ENCODE data around the gene TSPAN10. TPM values are rescaled to one million over a fixed set of nuclear protein-coding genes. Genes with fewer than 3 reads are reported as not detected.
A peak's percentile ranks its signal among the peaks of the same experiment; 100 is the strongest.

TSPAN10 gene
- total and polyA plus RNA-seq, 11 donors: 0.07 to 0.46 (median 0.38) TPM; not detected in 5

GRCh38 chr17:81683584-81684441 is 46.8 kb downstream of the TSPAN10 start, which contains the start of the genes ARL16 and HGS:
ARL16 (minus strand) TSS chr17:81683797; CDS start chr17:81683753, 44 bp downstream.
HGS (plus strand) TSS chr17:81684011; CDS start chr17:81684067, 56 bp downstream.
- Histone ChIP-seq H3K4me1 (peaks cover 5 to 45% (median 26%) of the 10 kb centered on the region in 12 donors), H3K27me3 (no peaks in the 10 kb centered on the region), H3K9me3 (no peaks in the 10 kb centered on the region), H3K4me3 (peak within 1 kb of the TSS; percentile 85 to 100 (median 92)), H3K36me3 (peaks cover 0 to 54% (median 33%) of the 10 kb centered on the region in 9 donors), H3K27ac (peak within 1 kb of the TSS; percentile 35 to 91 (median 85))
- peak; percentile 97 to 99 (median 98) for DNase-seq
- ATAC-seq: peak; percentile 99
- WGBS, 4 donors: 0 to 1% (median 1%) methylated on average over 30 to 112 of the region's 112 CpGs
- peak in 1 of 2 donors; percentile 81 for TF ChIP-seq POLR2A (IDR thresholded peaks at IDR 0.05)
- TF ChIP-seq CTCF (IDR thresholded peaks at IDR 0.05): no peak
- intact Hi-C loops (cut with DNase I): loop anchor here in 1 of 10 donors (2.0 kb wide), 1 partner anchor 17 kb away; the partner anchor contains the start of genes CCDC137 and OXLD1

GRCh38 chr17:81684442-81684911 is 47.5 kb downstream of the TSPAN10 start:
- Histone ChIP-seq H3K9me3 (no peaks in the 10 kb centered on the region), H3K36me3 (peaks cover 0 to 61% (median 39%) of the 10 kb centered on the region in 9 donors), H3K4me3 (peak overlapping the region; percentile 85 to 100 (median 92)), H3K4me1 (peaks cover 5 to 45% (median 26%) of the 10 kb centered on the region in 12 donors), H3K27ac (peak overlapping the region; percentile 35 to 91 (median 84)), H3K27me3 (no peaks in the 10 kb centered on the region)
- intact Hi-C loops (cut with DNase I): no loop called here
- peak in 1 of 5 donors; percentile 57 for DNase-seq
- no peak for TF ChIP-seq CTCF (IDR thresholded peaks at IDR 0.05)
- no peak for TF ChIP-seq POLR2A (IDR thresholded peaks at IDR 0.05)
- WGBS, 4 donors: 1 to 7% (median 5%) methylated on average over 14 to 16 of the region's 16 CpGs
- ATAC-seq: peak in 2 of 4 donors; percentile 1 to 39

GRCh38 chr17:81685108-81685507 is 48.1 kb downstream of the TSPAN10 start:
- TF ChIP-seq POLR2A (IDR thresholded peaks at IDR 0.05) (no peak), CTCF (IDR thresholded peaks at IDR 0.05) (no peak)
- WGBS, 4 donors: 75 to 83% (median 82%) methylated on average over 11 to 12 of the region's 12 CpGs
- peaks cover 5 to 40% (median 26%) of the 10 kb centered on the region in 12 donors for H3K4me1 ChIP-seq
- ATAC-seq (no peak), DNase-seq (no peak)
- intact Hi-C loops (cut with DNase I): no loop called here
- peak overlapping the region in 3 of 12 donors; percentile 82 to 91 (median 90) for H3K27ac ChIP-seq
- peaks cover 0 to 67% (median 45%) of the 10 kb centered on the region in 9 donors for H3K36me3 ChIP-seq
- peak overlapping the region in 11 of 12 donors; percentile 85 to 100 (median 93) for H3K4me3 ChIP-seq
- no peaks in the 10 kb centered on the region for H3K27me3 ChIP-seq
- no peaks in the 10 kb centered on the region for H3K9me3 ChIP-seq

- TF ChIP-seq CTCF (IDR thresholded peaks at IDR 0.05) (no peak), POLR2A (IDR thresholded peaks at IDR 0.05) (no peak)
- Histone ChIP-seq H3K4me3 (no peak overlapping the region), H3K27me3 (no peaks in the 10 kb centered on the region), H3K9me3 (no peaks in the 10 kb centered on the region), H3K36me3 (peaks cover 0 to 71% (median 56%) of the 10 kb centered on the region in 9 donors), H3K4me1 (peaks cover 5 to 34% (median 26%) of the 10 kb centered on the region in 12 donors), H3K27ac (no peak overlapping the region)
- ATAC-seq (no peak), DNase-seq (no peak)
- intact Hi-C loops (cut with DNase I): no loop called here
- WGBS, 4 donors: 90 to 93% (median 91%) methylated on average over 17 to 20 of the region's 20 CpGs
These were observed 49.6 kb downstream of the TSPAN10 start for GRCh38 chr17:81686614-81687013.

Data from heart left ventricle (tissue), 16 donors.